Measurements from ENCODE around the gene FARS2.

The FARS2 gene

GRCh38 chr6:5512422-5512821, 251.1 kb downstream of the FARS2 start:
- H3K9me3 ChIP-seq: 0 out of 2 replicates have a peak, but pooled peaks cover 5% of the 10 kb centered on the region
- H4K20me1 ChIP-seq: no peaks in the 10 kb centered on the region
- H3K27ac ChIP-seq: no peak overlapping the region
- H3K9ac ChIP-seq: no peak overlapping the region
- H3K4me2 ChIP-seq: peak overlapping the region; percentile 53; the same call in 1 of the 2 replicates
- peaks cover 44% of the 10 kb centered on the region for H3K4me1 ChIP-seq
- no peaks in the 10 kb centered on the region for H3K27me3 ChIP-seq
- H3K4me3 ChIP-seq: no peak overlapping the region
- TF ChIP-seq Cebpa-rat (IDR thresholded peaks at IDR 0.05): no peak
- no peaks in the 10 kb centered on the region for H3K36me3 ChIP-seq

GRCh38 chr6:5513408-5513807, 252.1 kb downstream of the FARS2 start:
- Histone ChIP-seq H3K9ac (no peak overlapping the region), H3K4me2 (no peak overlapping the region), H3K9me3 (0 out of 2 replicates have a peak, but pooled peaks cover 5% of the 10 kb centered on the region), H4K20me1 (no peaks in the 10 kb centered on the region), H3K36me3 (no peaks in the 10 kb centered on the region), H3K27ac (no peak overlapping the region), H3K27me3 (no peaks in the 10 kb centered on the region), H3K4me3 (no peak overlapping the region), H3K4me1 (peaks cover 34% of the 10 kb centered on the region)
- TF ChIP-seq Cebpa-rat (IDR thresholded peaks at IDR 0.05): no peak

GRCh38 chr6:5514353-5514752, 253.0 kb downstream of the FARS2 start:
- Histone ChIP-seq H3K9ac (no peak overlapping the region), H3K27ac (no peak overlapping the region), H4K20me1 (no peaks in the 10 kb centered on the region), H3K4me3 (no peak overlapping the region), H3K27me3 (no peaks in the 10 kb centered on the region), H3K4me1 (peaks cover 34% of the 10 kb centered on the region), H3K4me2 (no peak overlapping the region), H3K9me3 (0 out of 2 replicates have a peak, but pooled peaks cover 5% of the 10 kb centered on the region), H3K36me3 (no peaks in the 10 kb centered on the region)
- no peak for TF ChIP-seq Cebpa-rat (IDR thresholded peaks at IDR 0.05)

- Histone ChIP-seq H3K27me3 (no peaks in the 10 kb centered on the region), H3K9ac (no peak overlapping the region), H3K4me1 (peaks cover 34% of the 10 kb centered on the region), H3K4me2 (no peak overlapping the region), H3K4me3 (no peak overlapping the region), H3K27ac (no peak overlapping the region), H3K9me3 (no peaks in the 10 kb centered on the region), H3K36me3 (no peaks in the 10 kb centered on the region), H4K20me1 (no peaks in the 10 kb centered on the region)
- TF ChIP-seq Cebpa-rat (IDR thresholded peaks at IDR 0.05): no peak
Observed at GRCh38 chr6:5515200-5515599, 253.9 kb downstream of the FARS2 start.

GRCh38 chr6:5516036-5516435, 254.7 kb downstream of the FARS2 start:
- H3K9me3 ChIP-seq: no peaks in the 10 kb centered on the region
- peaks cover 27% of the 10 kb centered on the region for H3K4me1 ChIP-seq
- H3K36me3 ChIP-seq: no peaks in the 10 kb centered on the region
- H3K9ac ChIP-seq: no peak overlapping the region
- no peaks in the 10 kb centered on the region for H3K27me3 ChIP-seq
- no peaks in the 10 kb centered on the region for H4K20me1 ChIP-seq
- H3K27ac ChIP-seq: no peak overlapping the region
- no peak overlapping the region for H3K4me3 ChIP-seq
- no peak overlapping the region for H3K4me2 ChIP-seq
- TF ChIP-seq Cebpa-rat (IDR thresholded peaks at IDR 0.05): no peak

GRCh38 chr6:5517796-5518195, 256.5 kb downstream of the FARS2 start:
- Histone ChIP-seq H3K36me3 (no peaks in the 10 kb centered on the region), H3K9ac (no peak overlapping the region), H3K27me3 (no peaks in the 10 kb centered on the region), H3K4me3 (no peak overlapping the region), H4K20me1 (no peaks in the 10 kb centered on the region), H3K4me1 (peaks cover 12% of the 10 kb centered on the region), H3K27ac (no peak overlapping the region), H3K4me2 (no peak overlapping the region), H3K9me3 (no peaks in the 10 kb centered on the region)
- TF ChIP-seq Cebpa-rat (IDR thresholded peaks at IDR 0.05): no peak

- H3K4me2 ChIP-seq: peak overlapping the region; percentile 13; the same call in 1 of the 2 replicates
- H3K27me3 ChIP-seq: no peaks in the 10 kb centered on the region
- H3K36me3 ChIP-seq: no peaks in the 10 kb centered on the region
- no peaks in the 10 kb centered on the region for H4K20me1 ChIP-seq
- H3K27ac ChIP-seq: no peak overlapping the region
- TF ChIP-seq Cebpa-rat (IDR thresholded peaks at IDR 0.05): no peak
- no peak overlapping the region for H3K4me3 ChIP-seq
- no peaks in the 10 kb centered on the region for H3K9me3 ChIP-seq
- H3K4me1 ChIP-seq: peaks cover 12% of the 10 kb centered on the region
- H3K9ac ChIP-seq: no peak overlapping the region
Observed at GRCh38 chr6:5518936-5519491, 257.7 kb downstream of the FARS2 start.

- no peaks in the 10 kb centered on the region for H3K9me3 ChIP-seq
- no peak overlapping the region for H3K4me2 ChIP-seq
- H3K27me3 ChIP-seq: no peaks in the 10 kb centered on the region
Observed at GRCh38 chr6:5520796-5521195, 259.5 kb downstream of the FARS2 start.

GRCh38 chr6:5521322-5521721, 260.0 kb downstream of the FARS2 start:
- Histone ChIP-seq H3K27me3 (no peaks in the 10 kb centered on the region), H3K9me3 (no peaks in the 10 kb centered on the region), H3K4me2 (no peak overlapping the region), H3K4me1 (peaks cover 4% of the 10 kb centered on the region; the same call in 1 of the 2 replicates), H3K36me3 (no peaks in the 10 kb centered on the region), H3K9ac (no peak overlapping the region), H4K20me1 (no peaks in the 10 kb centered on the region), H3K4me3 (no peak overlapping the region), H3K27ac (no peak overlapping the region)
- no peak for TF ChIP-seq Cebpa-rat (IDR thresholded peaks at IDR 0.05)

More at GRCh38 chr6:5520796-5521195, 259.5 kb downstream of the FARS2 start:
- Histone ChIP-seq H3K4me3 (no peak overlapping the region), H3K9ac (no peak overlapping the region), H4K20me1 (no peaks in the 10 kb centered on the region), H3K27ac (no peak overlapping the region), H3K36me3 (no peaks in the 10 kb centered on the region), H3K4me1 (peaks cover 4% of the 10 kb centered on the region; the same call in 1 of the 2 replicates)
- TF ChIP-seq Cebpa-rat (IDR thresholded peaks at IDR 0.05): no peak

GRCh38 chr6:5522147-5522546, 260.8 kb downstream of the FARS2 start:
- H3K4me2 ChIP-seq: no peak overlapping the region
- no peak for TF ChIP-seq Cebpa-rat (IDR thresholded peaks at IDR 0.05)
- peaks cover 4% of the 10 kb centered on the region; the same call in 1 of the 2 replicates for H3K4me1 ChIP-seq

More at GRCh38 chr6:5522147-5522546, 260.8 kb downstream of the FARS2 start:
- no peak overlapping the region for H3K27ac ChIP-seq
- H3K36me3 ChIP-seq: no peaks in the 10 kb centered on the region
- no peaks in the 10 kb centered on the region for H4K20me1 ChIP-seq
- H3K4me3 ChIP-seq: no peak overlapping the region
- H3K27me3 ChIP-seq: no peaks in the 10 kb centered on the region
- no peak overlapping the region for H3K9ac ChIP-seq
- no peaks in the 10 kb centered on the region for H3K9me3 ChIP-seq

All from BLaER1 (cell line).